Rectal smooth muscle tissue (tissue), 1 donor: ENCODE measurements around the gene SLC29A3.
"Not testable (repeated sequence)": the region's sequence is repeated elsewhere in the genome, so short reads cannot be mapped to it uniquely, and the experiment has no call there.

Experiments used
- H3K27ac ChIP-seq: one replicate; pipeline ENCODE4 v1.7.0; 2013; ENCODE audit warnings: low read depth, low read length, inconsistent platforms
- H3K27me3 ChIP-seq: one replicate; pipeline ENCODE4 v1.7.0; 2013; ENCODE audit warnings: low read length; ENCODE audit not compliant: control insufficient read depth, insufficient read depth
- H3K36me3 ChIP-seq: one replicate; pipeline ENCODE4 v1.7.0; 2013; ENCODE audit warnings: low read length; ENCODE audit not compliant: control insufficient read depth, insufficient read depth
- H3K4me1 ChIP-seq: one replicate; pipeline ENCODE4 v1.7.0; 2013; ENCODE audit warnings: low read length; ENCODE audit not compliant: control insufficient read depth, insufficient read depth
- H3K4me3 ChIP-seq: one replicate; pipeline ENCODE4 v1.7.0; 2013; ENCODE audit warnings: low read length
- H3K9ac ChIP-seq: one replicate; pipeline ENCODE4 v1.7.0; 2013; ENCODE audit warnings: low read length

Gene SLC29A3

DNA sequence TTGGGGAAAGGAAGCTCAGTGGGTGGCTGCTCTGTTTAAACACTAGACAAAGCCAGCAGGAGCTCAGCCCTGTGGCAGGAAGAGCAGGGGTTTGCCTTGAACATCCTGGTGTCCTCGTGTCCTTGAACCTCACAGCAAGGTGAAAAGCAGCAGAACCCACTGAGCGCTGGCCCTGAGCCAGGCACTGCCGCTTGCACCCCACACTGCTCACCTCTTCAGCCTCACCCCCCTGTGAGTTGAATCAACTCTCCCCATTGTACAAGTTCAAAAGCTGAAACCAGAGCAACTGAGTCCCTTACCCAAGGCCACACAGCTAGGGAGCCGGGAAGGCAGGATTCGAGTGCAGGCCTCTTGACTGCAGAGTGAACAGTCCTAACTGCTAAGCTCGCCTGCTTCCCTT, 32.0 kb downstream of the SLC29A3 start:
- Histone ChIP-seq H3K4me1 (no peaks in the 10 kb centered on the region), H3K27me3 (no peaks in the 10 kb centered on the region), H3K27ac (no peak overlapping the region), H3K36me3 (peaks cover 15% of the 10 kb centered on the region), H3K9ac (no peak overlapping the region), H3K4me3 (no peak overlapping the region)

- Histone ChIP-seq H3K4me1 (no peaks in the 10 kb centered on the region), H3K4me3 (no peak overlapping the region), H3K9ac (no peak overlapping the region), H3K36me3 (peaks cover 18% of the 10 kb centered on the region), H3K27me3 (no peaks in the 10 kb centered on the region), H3K27ac (no peak overlapping the region)
Measured at GRCh38 chr10:71351628-71352319, 32.7 kb downstream of the SLC29A3 start.

GRCh38 chr10:71353639-71354038, 34.6 kb downstream of the SLC29A3 start:
- no peaks in the 10 kb centered on the region for H3K4me1 ChIP-seq
- no peak overlapping the region for H3K9ac ChIP-seq
- H3K27ac ChIP-seq, result no peak overlapping the region
- no peaks in the 10 kb centered on the region for H3K27me3 ChIP-seq
- H3K36me3 ChIP-seq, result peaks cover 20% of the 10 kb centered on the region
- no peak overlapping the region for H3K4me3 ChIP-seq

- no peaks in the 10 kb centered on the region for H3K27me3 ChIP-seq
- no peak overlapping the region for H3K27ac ChIP-seq
- no peak overlapping the region for H3K9ac ChIP-seq
- H3K4me1 ChIP-seq, result no peaks in the 10 kb centered on the region
- H3K36me3 ChIP-seq, result peaks cover 20% of the 10 kb centered on the region
- no peak overlapping the region for H3K4me3 ChIP-seq
Measured at GRCh38 chr10:71354776-71355175, 35.7 kb downstream of the SLC29A3 start.

DNA sequence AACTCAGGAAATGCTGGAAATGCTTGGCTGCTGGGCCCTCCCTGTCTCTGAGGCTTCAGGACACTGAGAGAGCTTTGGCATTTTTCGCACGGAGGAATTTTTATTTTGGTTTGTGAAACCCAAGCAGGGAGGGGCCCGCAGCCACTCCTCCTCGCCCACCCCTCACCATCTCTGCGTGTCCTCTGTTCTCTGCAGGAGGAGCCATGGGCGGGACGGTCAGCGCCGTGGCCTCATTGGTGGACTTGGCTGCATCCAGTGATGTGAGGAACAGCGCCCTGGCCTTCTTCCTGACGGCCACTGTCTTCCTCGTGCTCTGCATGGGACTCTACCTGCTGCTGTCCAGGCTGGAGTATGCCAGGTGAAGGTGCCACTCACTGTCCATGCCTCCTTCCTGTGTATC, 36.8 kb downstream of the SLC29A3 start:
- H3K36me3 ChIP-seq, result peaks cover 20% of the 10 kb centered on the region
- H3K9ac ChIP-seq, result no peak overlapping the region
- no peaks in the 10 kb centered on the region for H3K27me3 ChIP-seq
- H3K4me3 ChIP-seq, result no peak overlapping the region
- H3K4me1 ChIP-seq, result no peaks in the 10 kb centered on the region
- no peak overlapping the region for H3K27ac ChIP-seq

DNA sequence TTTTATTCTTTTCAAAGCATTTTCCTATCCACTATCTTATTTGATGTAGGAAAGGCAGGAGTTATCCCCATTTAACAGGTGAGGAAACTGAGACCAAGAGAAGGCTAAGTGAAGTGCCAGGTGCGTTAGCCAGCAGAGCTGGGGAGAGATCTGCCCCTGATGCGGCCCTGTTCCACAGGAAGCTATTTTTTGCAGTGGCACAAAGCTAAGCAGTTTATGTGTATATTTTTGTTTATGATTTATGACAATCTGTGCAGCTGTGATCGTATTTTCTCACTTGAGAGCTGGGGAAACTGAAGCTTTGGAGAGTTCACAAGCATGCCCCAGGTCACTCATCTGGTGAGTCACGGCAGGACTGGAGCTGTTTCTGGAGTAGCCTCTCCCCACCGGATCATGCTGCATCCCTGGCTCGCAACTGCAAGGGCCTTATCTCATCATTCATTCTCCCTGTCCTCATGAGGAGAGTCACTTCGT, 38.8 kb downstream of the SLC29A3 start:
- Histone ChIP-seq H3K27me3 (no peaks in the 10 kb centered on the region), H3K9ac (no peak overlapping the region), H3K4me1 (no peaks in the 10 kb centered on the region), H3K27ac (no peak overlapping the region), H3K4me3 (no peak overlapping the region), H3K36me3 (peaks cover 18% of the 10 kb centered on the region)

GRCh38 chr10:71358277-71358676, 39.2 kb downstream of the SLC29A3 start:
- Histone ChIP-seq H3K36me3 (peaks cover 19% of the 10 kb centered on the region), H3K27ac (no peak overlapping the region), H3K9ac (no peak overlapping the region), H3K4me3 (no peak overlapping the region), H3K27me3 (no peaks in the 10 kb centered on the region), H3K4me1 (no peaks in the 10 kb centered on the region)

DNA sequence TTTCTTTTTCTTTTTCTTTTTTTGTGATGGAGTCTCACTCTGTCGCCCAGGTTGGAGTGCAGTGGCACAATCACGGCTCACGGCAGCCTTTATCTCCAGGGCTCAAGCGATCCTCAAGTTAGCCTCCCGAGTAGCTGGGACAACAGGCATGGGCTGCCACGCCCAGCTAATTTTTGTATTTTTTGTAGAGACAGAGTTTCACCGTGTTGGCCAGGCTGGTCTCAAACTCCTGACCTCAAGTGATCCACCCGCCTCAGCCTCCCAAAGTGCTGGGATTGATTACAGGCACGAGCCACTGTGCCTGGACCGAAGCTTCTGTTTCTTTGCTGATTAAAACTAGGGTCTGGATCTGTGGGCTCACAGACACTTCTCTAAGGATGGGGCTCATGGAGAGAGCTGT, 39.8 kb downstream of the SLC29A3 start:
- peaks cover 19% of the 10 kb centered on the region for H3K36me3 ChIP-seq
- H3K27ac ChIP-seq, H3K4me1 ChIP-seq, H3K27me3 ChIP-seq, H3K4me3 ChIP-seq, H3K9ac ChIP-seq: not testable (repeated sequence)

DNA sequence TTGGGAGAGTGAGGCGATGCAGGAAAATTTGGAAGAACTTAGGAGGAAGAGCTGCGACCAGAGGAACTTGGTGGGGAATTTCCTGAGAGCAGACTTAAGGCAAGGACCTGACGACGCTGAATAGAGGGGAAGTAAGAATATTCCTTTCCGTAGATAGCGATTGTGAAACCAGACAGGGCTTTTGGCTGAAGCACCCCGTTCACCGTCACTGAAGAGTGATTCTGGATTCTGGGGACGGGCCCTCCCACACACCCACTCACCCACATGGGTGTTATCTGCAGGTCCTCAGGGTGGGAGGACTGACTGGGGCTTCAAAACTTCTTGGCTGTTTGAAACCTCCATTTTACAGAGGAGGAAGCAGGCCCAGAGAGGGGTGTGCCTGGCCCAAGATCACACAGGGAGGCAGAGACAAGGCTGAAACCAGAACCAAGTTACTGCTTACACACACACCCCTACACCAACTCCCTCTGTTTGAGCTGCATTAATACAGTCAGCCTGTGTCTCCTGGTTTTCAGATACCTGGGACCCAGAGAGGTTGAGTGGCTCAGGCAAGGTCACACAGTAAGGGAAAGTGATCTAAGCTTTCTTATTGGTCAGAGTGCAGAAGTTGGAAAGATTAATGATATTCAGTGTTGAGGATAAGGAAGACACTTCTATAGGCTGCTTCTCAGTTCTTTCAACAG, 40.4 kb downstream of the SLC29A3 start:
- H3K27ac ChIP-seq, result peak overlapping the region; percentile 37
- H3K36me3 ChIP-seq, result peaks cover 17% of the 10 kb centered on the region

DNA sequence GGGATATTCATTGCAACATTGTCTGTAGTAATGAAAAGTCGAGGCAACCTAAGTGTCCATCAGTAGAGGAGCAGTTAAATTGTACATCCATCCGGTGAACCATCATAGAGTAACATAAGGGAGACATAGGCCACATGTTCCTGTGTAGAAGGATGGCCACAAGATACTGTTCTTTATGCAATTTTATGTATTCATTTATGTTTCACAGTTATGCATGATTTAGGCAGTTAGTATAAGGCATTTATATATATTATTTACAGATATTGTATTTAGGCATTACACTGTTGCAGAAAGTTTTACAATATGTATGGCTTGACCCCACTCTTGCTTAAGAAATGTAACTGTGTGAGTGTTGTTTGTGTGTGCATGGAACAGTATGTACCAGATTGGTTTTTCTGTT, 41.7 kb downstream of the SLC29A3 start:
- Histone ChIP-seq H3K4me3 (no peak overlapping the region), H3K27me3 (no peaks in the 10 kb centered on the region), H3K27ac (no peak overlapping the region), H3K4me1 (no peaks in the 10 kb centered on the region), H3K9ac (no peak overlapping the region), H3K36me3 (peaks cover 10% of the 10 kb centered on the region)

More for the DNA sequence above, 40.4 kb downstream of the SLC29A3 start:
- Histone ChIP-seq H3K9ac (no peak overlapping the region), H3K27me3 (no peaks in the 10 kb centered on the region), H3K4me1 (no peaks in the 10 kb centered on the region), H3K4me3 (no peak overlapping the region)

DNA sequence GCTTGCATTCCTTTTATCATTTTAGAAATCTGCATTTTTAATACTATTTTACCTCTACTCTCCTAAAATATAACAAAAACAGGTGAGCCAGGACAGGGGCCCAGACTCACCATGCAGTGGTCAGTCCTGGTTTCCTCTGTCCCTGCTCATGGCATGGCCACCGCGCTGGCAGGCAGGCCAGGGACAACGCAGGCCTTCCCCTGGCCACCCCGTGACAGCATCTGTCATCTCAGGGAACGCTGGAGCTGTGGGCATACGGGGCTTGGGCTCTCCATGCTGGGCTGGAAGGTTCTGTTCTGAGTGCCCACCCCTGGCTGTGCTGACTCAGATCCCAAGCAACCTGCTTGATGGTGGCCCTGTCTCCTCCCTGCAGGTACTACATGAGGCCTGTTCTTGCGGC, 42.5 kb downstream of the SLC29A3 start:
- no peak overlapping the region for H3K4me3 ChIP-seq
- H3K27me3 ChIP-seq, result no peaks in the 10 kb centered on the region
- peaks cover 6% of the 10 kb centered on the region for H3K36me3 ChIP-seq
- H3K4me1 ChIP-seq, result no peaks in the 10 kb centered on the region
- H3K9ac ChIP-seq, result no peak overlapping the region
- no peak overlapping the region for H3K27ac ChIP-seq

DNA sequence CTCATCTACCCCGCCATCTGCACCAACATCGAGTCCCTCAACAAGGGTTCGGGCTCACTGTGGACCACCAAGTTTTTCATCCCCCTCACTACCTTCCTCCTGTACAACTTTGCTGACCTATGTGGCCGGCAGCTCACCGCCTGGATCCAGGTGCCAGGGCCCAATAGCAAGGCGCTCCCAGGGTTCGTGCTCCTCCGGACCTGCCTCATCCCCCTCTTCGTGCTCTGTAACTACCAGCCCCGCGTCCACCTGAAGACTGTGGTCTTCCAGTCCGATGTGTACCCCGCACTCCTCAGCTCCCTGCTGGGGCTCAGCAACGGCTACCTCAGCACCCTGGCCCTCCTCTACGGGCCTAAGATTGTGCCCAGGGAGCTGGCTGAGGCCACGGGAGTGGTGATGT, 43.1 kb downstream of the SLC29A3 start:
- no peaks in the 10 kb centered on the region for H3K27me3 ChIP-seq
- peaks cover 6% of the 10 kb centered on the region for H3K36me3 ChIP-seq
- no peaks in the 10 kb centered on the region for H3K4me1 ChIP-seq
- H3K4me3 ChIP-seq, result no peak overlapping the region
- no peak overlapping the region for H3K27ac ChIP-seq
- H3K9ac ChIP-seq, result no peak overlapping the region

- Histone ChIP-seq H3K27me3 (no peaks in the 10 kb centered on the region), H3K9ac (no peak overlapping the region), H3K4me3 (no peak overlapping the region), H3K27ac (no peak overlapping the region), H3K36me3 (peaks cover 4% of the 10 kb centered on the region), H3K4me1 (no peaks in the 10 kb centered on the region)
Measured at GRCh38 chr10:71363936-71364335, 44.9 kb downstream of the SLC29A3 start.
